HepG2 (cell line): ENCODE results near the gene EFS. TPM values are rescaled to one million over a fixed set of nuclear protein-coding genes. Genes with fewer than 3 reads are reported as not detected.

Experiments
- ARID3A ChIP-seq: IDR thresholded peaks from 2 replicates; pipeline ENCODE4 v1.6.1; 2012; ENCODE audit warnings: low read depth, low read length, improper control_type of control experiment
- BRCA1 ChIP-seq: sonication (generic); formaldehyde crosslinking; IDR thresholded peaks from 2 replicates; pipeline ENCODE4 v1.4.0; 2020; ENCODE audit warnings: missing genetic modification reagents
- ESRRA ChIP-seq: sonication (generic); formaldehyde crosslinking; IDR thresholded peaks from 2 replicates; pipeline ENCODE4 v1.5.1; 2020; ENCODE audit warnings: mild to moderate bottlenecking, low read depth, missing genetic modification reagents
- HNF1A ChIP-seq, 2 experiments: sonication (generic) in 1 of 2; formaldehyde crosslinking in 1 of 2; IDR thresholded peaks; 2 replicates each; pipeline versions ENCODE4 v1.4.0 to v1.6.1; 2016 to 2020; ENCODE audit warnings: borderline replicate concordance in 1 of 2, low read depth in 1 of 2, mild to moderate bottlenecking in 1 of 2, missing genetic modification reagents in 1 of 2
- IKZF1 ChIP-seq: fragments of 450-650 bp; IDR thresholded peaks from 2 replicates; pipeline ENCODE4 v1.7.1; 2016
- MAZ ChIP-seq, 2 experiments: sonication (generic) in 1 of 2; formaldehyde crosslinking in 1 of 2; IDR thresholded peaks; 2 replicates each; pipeline versions ENCODE4 v1.5.0 to v1.6.1; 2012 to 2020; ENCODE audit warnings: low read depth in 2 of 2, mild to moderate bottlenecking in 2 of 2, borderline replicate concordance in 1 of 2, improper control_type of control experiment in 1 of 2, low read length in 1 of 2, missing genetic modification reagents in 1 of 2, moderate library complexity in 1 of 2
- PAF1 ChIP-seq: IDR thresholded peaks from 2 replicates; pipeline ENCODE4 v1.6.1; 2016; ENCODE audit warnings: missing genetic modification reagents, missing compliant biosample characterization
- PAWR ChIP-seq: sonication (generic); formaldehyde crosslinking; IDR thresholded peaks from 2 replicates; pipeline ENCODE4 v1.4.0; 2020; ENCODE audit warnings: missing genetic modification reagents, mild to moderate bottlenecking, borderline replicate concordance
- POGZ ChIP-seq: sonication (generic); formaldehyde crosslinking; IDR thresholded peaks from 2 replicates; pipeline ENCODE4 v1.4.0; 2020; ENCODE audit warnings: mild to moderate bottlenecking, missing genetic modification reagents
- SIN3A ChIP-seq: IDR thresholded peaks from 2 replicates; pipeline ENCODE4 v1.6.1; 2011; ENCODE audit warnings: low read depth, mild to moderate bottlenecking, control low read depth, low read length, borderline replicate concordance
- SIN3B ChIP-seq: fragments of 150-350 bp; IDR thresholded peaks from 2 replicates; pipeline ENCODE4 v1.6.1; 2014; ENCODE audit warnings: low read length
- SMAD1 ChIP-seq: sonication (generic); formaldehyde crosslinking; IDR thresholded peaks from 2 replicates; pipeline ENCODE4 v1.4.0; 2020; ENCODE audit warnings: missing genetic modification reagents, low read depth, mild to moderate bottlenecking, borderline replicate concordance
- SP5 ChIP-seq: IDR thresholded peaks from 2 replicates; pipeline ENCODE4 v1.6.1; 2016; ENCODE audit warnings: low read depth, borderline replicate concordance
- TBL1XR1 ChIP-seq: fragments of 150-350 bp; IDR thresholded peaks from 2 replicates; pipeline ENCODE4 v1.6.1; 2014; ENCODE audit warnings: borderline replicate concordance, low read length; ENCODE audit not compliant: partially characterized antibody
- THAP8 ChIP-seq: sonication (generic); formaldehyde crosslinking; IDR thresholded peaks from 2 replicates; pipeline ENCODE4 v1.5.1; 2020; ENCODE audit warnings: missing genetic modification reagents, mild to moderate bottlenecking, borderline replicate concordance
- WIZ ChIP-seq: sonication (generic); formaldehyde crosslinking; IDR thresholded peaks from 2 replicates; pipeline ENCODE4 v1.5.1; 2020; ENCODE audit warnings: mild to moderate bottlenecking, missing genetic modification reagents
- ZMAT3 ChIP-seq: sonication (generic); formaldehyde crosslinking; conservative IDR thresholded peaks from 2 replicates; pipeline ENCODE4 v1.7.0; 2021; ENCODE audit warnings: missing genetic modification reagents
- ZNF225 ChIP-seq: sonication (generic); formaldehyde crosslinking; IDR thresholded peaks from 2 replicates; pipeline ENCODE4 v1.4.0; 2020; ENCODE audit warnings: mild to moderate bottlenecking, missing genetic modification reagents
- ZXDC ChIP-seq: sonication (generic); formaldehyde crosslinking; IDR thresholded peaks from 2 replicates; pipeline ENCODE4 v1.5.0; 2020; ENCODE audit warnings: mild to moderate bottlenecking, missing genetic modification reagents
- polyA plus RNA-seq, 8 experiments: library from polyadenylated mRNA; depleted of rRNA in 3 of 8; stranded (reverse) in 7 of 8; unstranded in 1 of 8; fragments of >200 nt; fragmentation: Illumina TruSeq in 4 of 8; extraction: Trizol in 4 of 8; gene quantifications; 2 replicates each; pipeline versions ENCODE4 v1.2.1 to v1.2.3, GENCODE V29; 2011 to 2016; ENCODE audit warnings: low read depth in 4 of 8, missing spikeins in 1 of 8, mixed read lengths in 1 of 8; ENCODE audit not compliant: insufficient read depth in 1 of 8
- total RNA-seq, 5 experiments: library from RNA; depleted of rRNA; stranded (reverse); fragments of >200 nt; fragmentation: Illumina TruSeq; extraction: Trizol; gene quantifications; 2 replicates each; pipeline ENCODE4 v1.2.3, GENCODE V29; 2016; ENCODE audit warnings: low read depth in 1 of 5

Gene EFS
- total and polyA plus RNA-seq, 2 of the 13 experiments (the other 11 are each of a cell fraction or from before 2014, with no cell fraction given): not detected

- TF ChIP-seq ESRRA (CRISPR knock-in tag): 0 out of 2 replicates have a peak, but pooled peaks have one; percentile 7
- TF ChIP-seq SIN3B: no peak
- TF ChIP-seq SP5 (CRISPR knock-in tag): 0 out of 2 replicates have a peak, but pooled peaks have one; percentile 8
- peak; percentile 91 for TF ChIP-seq PAF1 (CRISPR knock-in tag)
- TF ChIP-seq SIN3A: 0 out of 2 replicates have a peak, but pooled peaks have one; percentile 18
- TF ChIP-seq ZMAT3 (CRISPR knock-in tag): no peak
- TF ChIP-seq TBL1XR1: no peak
- TF ChIP-seq ZXDC (CRISPR knock-in tag): no peak
- 0 out of 2 replicates have a peak, but pooled peaks have one; percentile 54 for TF ChIP-seq SMAD1 (CRISPR knock-in tag)
- peak; percentile 41; the same call in 1 of the 2 replicates for TF ChIP-seq HNF1A (IDR thresholded peaks at IDR 0.05; ENCODE audit: low read depth)
- TF ChIP-seq HNF1A (CRISPR knock-in tag; IDR thresholded peaks at IDR 0.05; ENCODE audit: borderline replicate concordance): 0 out of 2 replicates have a peak, but pooled peaks have one; percentile 34
- no peak for TF ChIP-seq THAP8 (CRISPR knock-in tag)
- TF ChIP-seq ARID3A: no peak
- no peak for TF ChIP-seq MAZ (IDR thresholded peaks at IDR 0.05; ENCODE audit: borderline replicate concordance, low read depth, low read length)
- no peak for TF ChIP-seq MAZ (CRISPR knock-in tag; IDR thresholded peaks at IDR 0.05; ENCODE audit: low read depth)
- TF ChIP-seq PAWR (CRISPR knock-in tag): no peak
- no peak for TF ChIP-seq IKZF1
- TF ChIP-seq POGZ (CRISPR knock-in tag): no peak
- no peak for TF ChIP-seq BRCA1 (CRISPR knock-in tag)
- TF ChIP-seq ZNF225 (CRISPR knock-in tag): no peak
- no peak for TF ChIP-seq WIZ (CRISPR knock-in tag)
Measured at GRCh38 chr14:23326491-23327332, 38.3 kb downstream of the EFS start (continued).
